ENCODE measurements around the gene SHH.

Gene SHH

DNA sequence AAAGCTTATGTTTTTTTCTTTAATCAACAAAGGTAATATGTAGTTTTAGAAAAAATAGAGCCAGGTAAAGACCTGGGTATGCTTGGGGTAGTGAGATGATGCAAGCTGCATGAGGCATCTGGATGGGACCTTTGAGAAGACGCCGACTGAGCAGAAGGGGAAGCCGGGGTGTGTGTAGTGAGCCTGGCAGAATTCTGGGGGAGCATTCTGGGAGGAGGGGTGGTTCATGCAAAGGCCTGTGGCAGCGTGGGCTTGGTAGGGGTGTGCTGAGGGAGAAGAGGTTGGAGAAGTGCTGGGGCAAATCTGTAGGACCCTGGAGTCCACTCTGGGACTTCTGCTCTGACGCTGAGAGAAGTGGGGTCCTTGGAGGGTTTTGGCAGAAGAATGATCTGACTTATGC lies 33.9 kb upstream of the SHH start:
- ATAC-seq, result no peak
- TF ChIP-seq BACH2 (CRISPR knock-in tag; IDR thresholded peaks at IDR 0.05; ENCODE audit: borderline replicate concordance) (no peak), RARB (CRISPR knock-in tag; IDR thresholded peaks at IDR 0.05) (no peak), ZNF8 (CRISPR knock-in tag; IDR thresholded peaks at IDR 0.05) (no peak), ARNTL (CRISPR knock-in tag; IDR thresholded peaks at IDR 0.05; ENCODE audit: borderline replicate concordance, low read depth) (no peak), PPARA (CRISPR knock-in tag; IDR thresholded peaks at IDR 0.05; ENCODE audit: borderline replicate concordance) (no peak), GLIS3 (CRISPR knock-in tag; IDR thresholded peaks at IDR 0.05) (no peak), ZNF565 (CRISPR knock-in tag; conservative IDR thresholded peaks at IDR 0.05; ENCODE audit: low read depth) (no peak), ZFP30 (CRISPR knock-in tag; IDR thresholded peaks at IDR 0.05) (no peak), TOX (CRISPR knock-in tag; IDR thresholded peaks at IDR 0.05; ENCODE audit: borderline replicate concordance) (no peak), ZNF70 (CRISPR knock-in tag; IDR thresholded peaks at IDR 0.05) (no peak), ZFP3 (CRISPR knock-in tag; IDR thresholded peaks at IDR 0.05) (no peak)
- TF ChIP-seq, protein P1, sequence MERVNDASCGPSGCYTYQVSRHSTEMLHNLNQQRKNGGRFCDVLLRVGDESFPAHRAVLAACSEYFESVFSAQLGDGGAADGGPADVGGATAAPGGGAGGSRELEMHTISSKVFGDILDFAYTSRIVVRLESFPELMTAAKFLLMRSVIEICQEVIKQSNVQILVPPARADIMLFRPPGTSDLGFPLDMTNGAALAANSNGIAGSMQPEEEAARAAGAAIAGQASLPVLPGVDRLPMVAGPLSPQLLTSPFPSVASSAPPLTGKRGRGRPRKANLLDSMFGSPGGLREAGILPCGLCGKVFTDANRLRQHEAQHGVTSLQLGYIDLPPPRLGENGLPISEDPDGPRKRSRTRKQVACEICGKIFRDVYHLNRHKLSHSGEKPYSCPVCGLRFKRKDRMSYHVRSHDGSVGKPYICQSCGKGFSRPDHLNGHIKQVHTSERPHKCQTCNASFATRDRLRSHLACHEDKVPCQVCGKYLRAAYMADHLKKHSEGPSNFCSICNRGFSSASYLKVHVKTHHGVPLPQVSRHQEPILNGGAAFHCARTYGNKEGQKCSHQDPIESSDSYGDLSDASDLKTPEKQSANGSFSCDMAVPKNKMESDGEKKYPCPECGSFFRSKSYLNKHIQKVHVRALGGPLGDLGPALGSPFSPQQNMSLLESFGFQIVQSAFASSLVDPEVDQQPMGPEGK (CRISPR knock-in tag; IDR thresholded peaks at IDR 0.05; ENCODE audit: borderline replicate concordance), result no peak
- TF ChIP-seq, protein P2, sequence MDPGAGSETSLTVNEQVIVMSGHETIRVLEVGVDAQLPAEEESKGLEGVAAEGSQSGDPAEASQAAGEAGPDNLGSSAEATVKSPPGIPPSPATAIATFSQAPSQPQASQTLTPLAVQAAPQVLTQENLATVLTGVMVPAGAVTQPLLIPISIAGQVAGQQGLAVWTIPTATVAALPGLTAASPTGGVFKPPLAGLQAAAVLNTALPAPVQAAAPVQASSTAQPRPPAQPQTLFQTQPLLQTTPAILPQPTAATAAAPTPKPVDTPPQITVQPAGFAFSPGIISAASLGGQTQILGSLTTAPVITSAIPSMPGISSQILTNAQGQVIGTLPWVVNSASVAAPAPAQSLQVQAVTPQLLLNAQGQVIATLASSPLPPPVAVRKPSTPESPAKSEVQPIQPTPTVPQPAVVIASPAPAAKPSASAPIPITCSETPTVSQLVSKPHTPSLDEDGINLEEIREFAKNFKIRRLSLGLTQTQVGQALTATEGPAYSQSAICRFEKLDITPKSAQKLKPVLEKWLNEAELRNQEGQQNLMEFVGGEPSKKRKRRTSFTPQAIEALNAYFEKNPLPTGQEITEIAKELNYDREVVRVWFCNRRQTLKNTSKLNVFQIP (CRISPR knock-in tag; IDR thresholded peaks at IDR 0.05; ENCODE audit: borderline replicate concordance, low read depth), result no peak
- TF ChIP-seq, protein P3, sequence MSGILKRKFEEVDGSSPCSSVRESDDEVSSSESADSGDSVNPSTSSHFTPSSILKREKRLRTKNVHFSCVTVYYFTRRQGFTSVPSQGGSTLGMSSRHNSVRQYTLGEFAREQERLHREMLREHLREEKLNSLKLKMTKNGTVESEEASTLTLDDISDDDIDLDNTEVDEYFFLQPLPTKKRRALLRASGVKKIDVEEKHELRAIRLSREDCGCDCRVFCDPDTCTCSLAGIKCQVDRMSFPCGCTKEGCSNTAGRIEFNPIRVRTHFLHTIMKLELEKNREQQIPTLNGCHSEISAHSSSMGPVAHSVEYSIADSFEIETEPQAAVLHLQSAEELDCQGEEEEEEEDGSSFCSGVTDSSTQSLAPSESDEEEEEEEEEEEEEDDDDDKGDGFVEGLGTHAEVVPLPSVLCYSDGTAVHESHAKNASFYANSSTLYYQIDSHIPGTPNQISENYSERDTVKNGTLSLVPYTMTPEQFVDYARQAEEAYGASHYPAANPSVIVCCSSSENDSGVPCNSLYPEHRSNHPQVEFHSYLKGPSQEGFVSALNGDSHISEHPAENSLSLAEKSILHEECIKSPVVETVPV (CRISPR knock-in tag; IDR thresholded peaks at IDR 0.05), result no peak
- TF ChIP-seq, protein P4, sequence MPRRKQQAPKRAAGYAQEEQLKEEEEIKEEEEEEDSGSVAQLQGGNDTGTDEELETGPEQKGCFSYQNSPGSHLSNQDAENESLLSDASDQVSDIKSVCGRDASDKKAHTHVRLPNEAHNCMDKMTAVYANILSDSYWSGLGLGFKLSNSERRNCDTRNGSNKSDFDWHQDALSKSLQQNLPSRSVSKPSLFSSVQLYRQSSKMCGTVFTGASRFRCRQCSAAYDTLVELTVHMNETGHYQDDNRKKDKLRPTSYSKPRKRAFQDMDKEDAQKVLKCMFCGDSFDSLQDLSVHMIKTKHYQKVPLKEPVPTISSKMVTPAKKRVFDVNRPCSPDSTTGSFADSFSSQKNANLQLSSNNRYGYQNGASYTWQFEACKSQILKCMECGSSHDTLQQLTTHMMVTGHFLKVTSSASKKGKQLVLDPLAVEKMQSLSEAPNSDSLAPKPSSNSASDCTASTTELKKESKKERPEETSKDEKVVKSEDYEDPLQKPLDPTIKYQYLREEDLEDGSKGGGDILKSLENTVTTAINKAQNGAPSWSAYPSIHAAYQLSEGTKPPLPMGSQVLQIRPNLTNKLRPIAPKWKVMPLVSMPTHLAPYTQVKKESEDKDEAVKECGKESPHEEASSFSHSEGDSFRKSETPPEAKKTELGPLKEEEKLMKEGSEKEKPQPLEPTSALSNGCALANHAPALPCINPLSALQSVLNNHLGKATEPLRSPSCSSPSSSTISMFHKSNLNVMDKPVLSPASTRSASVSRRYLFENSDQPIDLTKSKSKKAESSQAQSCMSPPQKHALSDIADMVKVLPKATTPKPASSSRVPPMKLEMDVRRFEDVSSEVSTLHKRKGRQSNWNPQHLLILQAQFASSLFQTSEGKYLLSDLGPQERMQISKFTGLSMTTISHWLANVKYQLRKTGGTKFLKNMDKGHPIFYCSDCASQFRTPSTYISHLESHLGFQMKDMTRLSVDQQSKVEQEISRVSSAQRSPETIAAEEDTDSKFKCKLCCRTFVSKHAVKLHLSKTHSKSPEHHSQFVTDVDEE (CRISPR knock-in tag; IDR thresholded peaks at IDR 0.05), result no peak

DNA sequence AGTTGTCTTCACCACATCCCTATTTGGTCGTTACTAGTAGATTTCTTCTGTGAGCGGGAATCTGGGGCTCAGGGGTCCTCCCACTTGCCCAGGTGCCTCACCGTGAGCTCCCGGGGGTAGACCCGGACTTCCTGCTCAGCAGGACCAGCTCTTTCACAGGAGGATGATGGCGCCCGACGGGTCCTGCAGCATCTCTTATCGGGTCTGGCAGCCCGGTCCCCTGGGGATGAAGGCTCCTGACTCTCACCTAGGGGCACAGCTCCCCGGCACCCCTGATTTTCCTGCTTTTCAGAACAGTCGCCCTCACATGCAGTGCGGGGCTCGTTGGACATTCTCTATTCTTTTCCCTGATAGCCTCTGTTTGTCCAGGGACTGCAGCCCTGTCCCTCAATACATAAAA lies 33.0 kb upstream of the SHH start:
- ATAC-seq, result no peak

More for the DNA sequence above, 33.0 kb upstream of the SHH start:
- no peak for TF ChIP-seq ESRRG (CRISPR knock-in tag; IDR thresholded peaks at IDR 0.05)
- TF ChIP-seq, protein P2 (CRISPR knock-in tag; IDR thresholded peaks at IDR 0.05; ENCODE audit: borderline replicate concordance, low read depth), result no peak
- TF ChIP-seq, protein P1 (CRISPR knock-in tag; IDR thresholded peaks at IDR 0.05; ENCODE audit: borderline replicate concordance), result no peak
- TF ChIP-seq ZNF70 (CRISPR knock-in tag; IDR thresholded peaks at IDR 0.05), result no peak
- TF ChIP-seq, protein P4 (CRISPR knock-in tag; IDR thresholded peaks at IDR 0.05), result no peak
- TF ChIP-seq BACH2 (CRISPR knock-in tag; IDR thresholded peaks at IDR 0.05; ENCODE audit: borderline replicate concordance), result no peak
- no peak for TF ChIP-seq ZFP3 (CRISPR knock-in tag; IDR thresholded peaks at IDR 0.05)
- no peak for TF ChIP-seq ZFP30 (CRISPR knock-in tag; IDR thresholded peaks at IDR 0.05)
- TF ChIP-seq ZC3H10 (CRISPR knock-in tag; IDR thresholded peaks at IDR 0.05), result no peak
- no peak for TF ChIP-seq TCF4 (CRISPR knock-in tag; IDR thresholded peaks at IDR 0.05; ENCODE audit: borderline replicate concordance)
- no peak for TF ChIP-seq ISL1 (CRISPR knock-in tag; IDR thresholded peaks at IDR 0.05)
- no peak for TF ChIP-seq ZNF8 (CRISPR knock-in tag; IDR thresholded peaks at IDR 0.05)
- TF ChIP-seq GLIS3 (CRISPR knock-in tag; IDR thresholded peaks at IDR 0.05), result no peak
- no peak for TF ChIP-seq OSR1 (CRISPR knock-in tag; IDR thresholded peaks at IDR 0.05)
- no peak for TF ChIP-seq PPARA (CRISPR knock-in tag; IDR thresholded peaks at IDR 0.05; ENCODE audit: borderline replicate concordance)

All from SK-N-SH treated with all-trans-retinoic acid at 6 μM for 48 hours (cell line).